G401 (cell line): Measurements from ENCODE around the gene MLLT10. TPM values are rescaled to one million over a fixed set of nuclear protein-coding genes. Genes with fewer than 3 reads are reported as not detected.
"Not testable (repeated sequence)": the region's sequence is repeated elsewhere in the genome, so short reads cannot be mapped to it uniquely, and the experiment has no call there.

ENCODE experiments used
- DNase-seq: peaks from one replicate; pipeline ENCODE4 v3.0.0-alpha.2; 2015; ENCODE audit warnings: low spot score
- in situ Hi-C: cut with HindIII; loops from 2 replicates; pipeline ENCODE4 v1.10.0; 2016; ENCODE audit warnings: low sequenced_read_pairs, mixed read lengths
- total RNA-seq: library from RNA; depleted of rRNA; stranded (reverse); fragments of >200 nt; shearing (Covaris generic); gene quantifications from 2 replicates; pipeline ENCODE4 v1.2.3, GENCODE V29; 2014

The MLLT10 gene
- total RNA-seq, 1 experiment from 2014 or later = 30.8 TPM

- in situ Hi-C loops = no loop called here
- peak; percentile 21 for DNase-seq
Observed at GRCh38 chr10:21705828-21706176, 171.8 kb downstream of the MLLT10 start.

GRCh38 chr10:21707498-21707897 is 173.5 kb downstream of the MLLT10 start:
- DNase-seq = no peak
- in situ Hi-C loops = no loop called here

GRCh38 chr10:21712975-21713374 is 178.9 kb downstream of the MLLT10 start:
- in situ Hi-C loops = no loop called here
- no peak for DNase-seq

GRCh38 chr10:21715531-21716195 is 181.6 kb downstream of the MLLT10 start:
- no peak for DNase-seq

GRCh38 chr10:21717437-21718054 is 183.5 kb downstream of the MLLT10 start:
- in situ Hi-C loops, DNase-seq: not testable (repeated sequence)

More at GRCh38 chr10:21715531-21716195, 181.6 kb downstream of the MLLT10 start:
- in situ Hi-C loops = no loop called here

- DNase-seq = no peak
- in situ Hi-C loops = no loop called here
Observed at GRCh38 chr10:21719502-21719901, 185.5 kb downstream of the MLLT10 start.

- in situ Hi-C loops = no loop called here
- peak; percentile 27 for DNase-seq
Observed at GRCh38 chr10:21720090-21720489, 186.1 kb downstream of the MLLT10 start.

GRCh38 chr10:21721000-21721665 is 187.1 kb downstream of the MLLT10 start:
- in situ Hi-C loops = no loop called here
- DNase-seq = no peak

- in situ Hi-C loops = no loop called here
- DNase-seq = no peak
Observed at GRCh38 chr10:21722209-21722608, 188.2 kb downstream of the MLLT10 start.

- in situ Hi-C loops = no loop called here
Observed at GRCh38 chr10:21724020-21724589, 190.1 kb downstream of the MLLT10 start.

GRCh38 chr10:21724687-21725367 is 190.8 kb downstream of the MLLT10 start:
- in situ Hi-C loops = no loop called here
- peak; percentile 88 for DNase-seq

More at GRCh38 chr10:21724020-21724589, 190.1 kb downstream of the MLLT10 start:
- DNase-seq = no peak

GRCh38 chr10:21726601-21727225 is 192.7 kb downstream of the MLLT10 start:
- in situ Hi-C loops = no loop called here

GRCh38 chr10:21727452-21728168 is 193.6 kb downstream of the MLLT10 start:
- no peak for DNase-seq

More at GRCh38 chr10:21726601-21727225, 192.7 kb downstream of the MLLT10 start:
- DNase-seq = no peak

GRCh38 chr10:21728618-21729017 is 194.6 kb downstream of the MLLT10 start:
- in situ Hi-C loops = no loop called here
- DNase-seq = no peak

More at GRCh38 chr10:21727452-21728168, 193.6 kb downstream of the MLLT10 start:
- in situ Hi-C loops = no loop called here

GRCh38 chr10:21732067-21732772 is 198.2 kb downstream of the MLLT10 start:
- in situ Hi-C loops = no loop called here
- DNase-seq = peak; percentile 78

GRCh38 chr10:21733710-21734109 is 199.7 kb downstream of the MLLT10 start:
- peak; percentile 27 for DNase-seq
- in situ Hi-C loops = no loop called here

- DNase-seq = no peak
- in situ Hi-C loops = no loop called here
Observed at GRCh38 chr10:21737106-21737505, 203.1 kb downstream of the MLLT10 start.

- DNase-seq = no peak
- in situ Hi-C loops = no loop called here
Observed at GRCh38 chr10:21740989-21741388, 207.0 kb downstream of the MLLT10 start.
